ES-I3 (cell line): ENCODE measurements around the gene PHACTR4.
"Not testable (repeated sequence)": the region's sequence is repeated elsewhere in the genome, so short reads cannot be mapped to it uniquely, and the experiment has no call there.

Source experiments
- H3K36me3 ChIP-seq: 2 replicates; pipeline ENCODE4 v1.6.1; 2013; ENCODE audit warnings: mild to moderate bottlenecking, low read length, control low read depth, moderate library complexity; ENCODE audit not compliant: insufficient read depth
- H3K4me1 ChIP-seq: 2 replicates; pipeline ENCODE4 v1.6.1; 2013; ENCODE audit warnings: mild to moderate bottlenecking, control low read depth, low read length; ENCODE audit not compliant: insufficient read depth
- H3K9ac ChIP-seq: 2 replicates; pipeline ENCODE4 v1.6.1; 2013; ENCODE audit warnings: low read depth, mild to moderate bottlenecking, low read length, moderate library complexity
- H3K9me3 ChIP-seq: 2 replicates; pipeline ENCODE4 v1.6.1; 2013; ENCODE audit warnings: mild to moderate bottlenecking, low read length, moderate library complexity; ENCODE audit not compliant: control insufficient read depth, insufficient read depth

The PHACTR4 gene

DNA sequence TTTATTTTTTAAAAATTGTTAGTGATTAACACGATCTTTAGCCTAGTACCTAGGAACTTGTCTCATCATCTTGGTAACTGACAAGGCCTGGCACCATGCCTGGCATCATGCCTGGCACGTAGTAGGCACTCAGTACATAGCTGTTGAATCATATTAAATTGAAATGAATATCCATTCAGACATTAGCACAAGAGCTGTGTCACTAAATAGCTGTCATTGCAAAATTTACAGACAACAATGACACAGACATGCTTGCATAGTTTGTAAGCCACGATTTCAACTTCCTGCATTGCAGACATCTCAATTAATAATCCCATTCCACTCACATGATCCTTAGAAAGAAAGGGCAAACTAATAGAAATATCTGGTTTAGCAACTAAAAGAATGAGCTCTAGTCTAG, 15.4 kb upstream of the PHACTR4 start:
- Histone ChIP-seq H3K9ac (no peak overlapping the region), H3K36me3 (no peaks in the 10 kb centered on the region), H3K4me1 (peaks cover 4% of the 10 kb centered on the region; the same call in 1 of the 2 replicates), H3K9me3 (no peaks in the 10 kb centered on the region)

DNA sequence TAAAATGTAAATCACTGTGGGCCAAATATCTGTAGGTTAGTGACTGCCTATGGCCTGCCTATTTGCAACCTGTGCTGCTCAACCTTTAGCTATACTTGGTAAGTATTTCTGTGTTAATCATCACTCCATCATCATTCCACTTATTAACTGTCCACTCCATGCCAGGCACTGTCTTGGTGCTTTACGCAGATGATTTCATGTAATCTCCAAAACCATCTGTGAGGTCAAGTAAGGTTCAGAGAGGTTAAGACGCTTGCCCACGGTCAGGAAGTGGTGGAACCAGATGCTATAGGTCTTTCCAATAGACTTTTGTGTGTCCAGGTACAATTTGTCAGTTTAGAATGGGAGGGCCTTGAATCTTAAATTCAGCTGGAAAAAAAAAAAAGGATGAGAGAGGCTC, 10.8 kb upstream of the PHACTR4 start:
- Histone ChIP-seq H3K9ac (no peak overlapping the region), H3K9me3 (no peaks in the 10 kb centered on the region), H3K4me1 (peaks cover 4% of the 10 kb centered on the region; the same call in 1 of the 2 replicates), H3K36me3 (no peaks in the 10 kb centered on the region)

DNA sequence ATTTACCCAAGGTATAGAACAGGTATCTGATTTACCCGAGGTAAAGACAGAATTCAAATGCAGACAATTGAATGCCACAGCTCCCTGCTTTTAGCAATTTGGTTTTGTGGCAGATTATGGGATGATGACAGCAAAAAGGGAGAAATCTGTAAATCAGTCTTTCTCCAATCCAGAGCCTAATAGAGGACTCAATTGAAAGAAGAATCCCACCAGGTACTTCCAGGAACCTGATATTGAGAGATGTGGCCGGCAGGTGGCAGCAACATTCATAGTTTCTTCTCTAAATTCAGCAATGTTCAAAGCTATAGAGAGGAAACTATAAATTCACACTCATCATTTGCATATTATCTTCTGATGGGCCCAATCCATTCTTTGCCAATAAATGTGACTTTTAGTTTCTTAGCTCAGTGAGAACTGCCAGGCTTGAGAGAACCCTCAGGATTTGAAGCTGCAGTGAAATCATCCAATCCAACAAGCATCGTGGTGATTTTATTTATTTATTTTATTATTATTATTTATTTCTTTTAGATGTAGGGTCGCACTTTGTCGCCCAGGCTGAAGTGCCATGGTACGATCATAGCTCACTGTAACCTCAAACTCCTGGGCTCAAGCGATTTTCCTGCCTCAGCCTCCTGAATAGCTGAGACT, 9.8 kb upstream of the PHACTR4 start:
- H3K9ac ChIP-seq, result no peak overlapping the region
- H3K9me3 ChIP-seq, result no peaks in the 10 kb centered on the region
- no peaks in the 10 kb centered on the region for H3K4me1 ChIP-seq
- no peaks in the 10 kb centered on the region for H3K36me3 ChIP-seq

DNA sequence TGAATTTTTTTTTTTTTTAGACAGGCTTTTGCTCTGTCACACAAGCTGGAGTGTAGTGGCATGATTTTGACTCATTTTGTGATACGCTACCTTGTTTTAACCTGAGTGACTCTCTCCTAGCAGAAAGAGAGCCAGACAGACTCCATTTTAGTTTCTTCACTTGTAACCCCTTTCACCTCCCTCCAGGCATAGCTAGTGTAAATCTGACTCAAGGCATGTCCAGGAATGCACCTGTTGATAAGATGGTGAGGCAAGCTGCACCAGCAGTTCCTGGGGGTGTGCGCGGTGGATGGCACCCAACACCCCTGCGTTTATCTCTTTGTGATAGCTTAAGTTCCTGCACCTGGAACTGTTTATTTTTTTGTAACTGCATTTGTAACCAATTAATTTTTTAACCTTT, 4.7 kb upstream of the PHACTR4 start:
- Histone ChIP-seq H3K9ac (no peak overlapping the region), H3K9me3 (no peaks in the 10 kb centered on the region), H3K4me1 (no peaks in the 10 kb centered on the region), H3K36me3 (no peaks in the 10 kb centered on the region)

- Histone ChIP-seq H3K36me3 (no peaks in the 10 kb centered on the region), H3K4me1 (no peaks in the 10 kb centered on the region), H3K9me3 (no peaks in the 10 kb centered on the region)
These were observed 3.7 kb upstream of the PHACTR4 start for GRCh38 chr1:28365864-28366263.

GRCh38 chr1:28368608-28369007, 932 bp upstream of the PHACTR4 start:
- H3K9me3 ChIP-seq, H3K4me1 ChIP-seq, H3K9ac ChIP-seq, H3K36me3 ChIP-seq: not testable (repeated sequence)

More at GRCh38 chr1:28365864-28366263, 3.7 kb upstream of the PHACTR4 start:
- no peak overlapping the region for H3K9ac ChIP-seq

- no peaks in the 10 kb centered on the region for H3K9me3 ChIP-seq
- peaks cover 12% of the 10 kb centered on the region for H3K4me1 ChIP-seq
- H3K36me3 ChIP-seq, result no peaks in the 10 kb centered on the region
- H3K9ac ChIP-seq, result peak overlapping the region; percentile 94
These were observed 884 bp downstream of the PHACTR4 start for GRCh38 chr1:28370239-28371009.

GRCh38 chr1:28371010-28371377, 1.5 kb downstream of the PHACTR4 start:
- Histone ChIP-seq H3K9ac (peak overlapping the region; percentile 94; the same call in 1 of the 2 replicates), H3K4me1 (peaks cover 12% of the 10 kb centered on the region), H3K36me3 (no peaks in the 10 kb centered on the region), H3K9me3 (no peaks in the 10 kb centered on the region)

DNA sequence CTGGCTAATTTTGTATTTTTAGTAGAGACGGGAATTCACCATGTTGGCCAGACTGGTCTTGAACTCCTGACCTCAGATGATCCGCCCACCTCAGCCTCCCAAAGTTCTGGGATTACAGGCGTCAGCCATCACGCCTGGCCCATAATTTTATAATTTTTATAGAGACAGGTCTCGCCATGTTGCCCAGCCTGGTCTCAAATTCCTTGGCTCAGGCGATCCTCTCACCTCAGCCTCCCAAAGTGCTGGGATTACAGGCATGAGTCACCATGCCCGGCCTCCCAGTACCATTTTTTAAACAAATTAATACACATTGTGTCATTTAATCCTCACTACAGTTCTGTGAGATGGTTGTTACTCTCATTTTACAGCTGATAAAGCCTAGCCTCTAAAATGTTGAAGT, 3.9 kb downstream of the PHACTR4 start:
- H3K9me3 ChIP-seq, H3K36me3 ChIP-seq, H3K9ac ChIP-seq: not testable (repeated sequence)
- peaks cover 12% of the 10 kb centered on the region for H3K4me1 ChIP-seq

- no peaks in the 10 kb centered on the region for H3K9me3 ChIP-seq
- H3K36me3 ChIP-seq, result no peaks in the 10 kb centered on the region
- no peak overlapping the region for H3K9ac ChIP-seq
- peaks cover 12% of the 10 kb centered on the region for H3K4me1 ChIP-seq
These were observed 4.8 kb downstream of the PHACTR4 start for GRCh38 chr1:28374297-28374696.

DNA sequence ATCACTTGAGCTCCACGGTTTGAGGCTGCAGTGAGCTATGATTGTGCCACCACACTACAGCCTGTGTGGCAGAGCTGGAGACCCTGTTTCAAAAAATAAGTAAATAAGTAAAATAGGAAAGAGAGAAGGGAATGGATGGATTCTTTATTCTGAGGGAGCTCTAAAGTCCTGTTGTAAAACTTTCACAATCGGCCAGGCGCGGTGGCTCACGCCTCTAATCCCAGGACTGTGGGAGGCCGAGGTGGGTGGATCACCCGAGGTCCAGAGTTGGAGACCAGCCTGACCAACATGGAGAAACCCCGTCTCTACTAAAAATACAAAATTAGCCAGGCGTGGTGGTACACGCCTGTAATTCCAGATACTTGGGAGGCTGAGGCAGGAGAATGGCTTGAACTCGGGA, 6.1 kb downstream of the PHACTR4 start:
- not testable (repeated sequence) for H3K36me3 ChIP-seq, H3K9me3 ChIP-seq, H3K9ac ChIP-seq
- H3K4me1 ChIP-seq, result peaks cover 12% of the 10 kb centered on the region

DNA sequence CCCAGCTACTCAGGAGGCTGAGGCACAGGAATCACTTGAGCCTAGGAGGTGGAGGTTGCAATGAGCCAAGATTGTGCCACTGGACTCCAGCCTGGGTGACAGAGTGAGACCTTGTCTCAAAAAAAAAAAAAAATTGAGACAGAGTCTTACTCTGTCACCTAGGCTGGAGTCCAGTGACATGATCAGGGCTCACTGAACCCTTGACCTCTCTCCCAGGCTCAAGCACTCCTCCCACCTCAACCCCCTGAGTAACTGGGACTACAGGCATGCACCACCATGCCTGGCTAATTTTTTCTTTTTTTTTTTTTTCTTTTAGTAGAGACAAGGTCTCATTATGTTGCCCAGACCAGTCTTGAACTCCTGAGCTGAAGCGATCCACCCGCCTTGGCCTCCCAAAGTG, 6.7 kb downstream of the PHACTR4 start:
- not testable (repeated sequence) for H3K9ac ChIP-seq, H3K36me3 ChIP-seq, H3K9me3 ChIP-seq
- peaks cover 12% of the 10 kb centered on the region for H3K4me1 ChIP-seq

GRCh38 chr1:28378906-28379305, 9.4 kb downstream of the PHACTR4 start:
- no peaks in the 10 kb centered on the region for H3K36me3 ChIP-seq
- no peak overlapping the region for H3K9ac ChIP-seq
- peaks cover 10% of the 10 kb centered on the region for H3K4me1 ChIP-seq

GRCh38 chr1:28380394-28380793, 10.9 kb downstream of the PHACTR4 start:
- Histone ChIP-seq H3K4me1 (no peaks in the 10 kb centered on the region), H3K36me3 (no peaks in the 10 kb centered on the region), H3K9ac (no peak overlapping the region), H3K9me3 (0 out of 2 replicates have a peak, but pooled peaks cover 2% of the 10 kb centered on the region)

More at GRCh38 chr1:28378906-28379305, 9.4 kb downstream of the PHACTR4 start:
- 0 out of 2 replicates have a peak, but pooled peaks cover 2% of the 10 kb centered on the region for H3K9me3 ChIP-seq

- H3K9me3 ChIP-seq, H3K9ac ChIP-seq, H3K4me1 ChIP-seq, H3K36me3 ChIP-seq: not testable (repeated sequence)
These were observed 14.2 kb downstream of the PHACTR4 start for GRCh38 chr1:28383785-28384184.
